HG02981 (cell line): ENCODE results near the gene HES4.
"Not testable (repeated sequence)": the region's sequence is repeated elsewhere in the genome, so short reads cannot be mapped to it uniquely, and the experiment has no call there.

ENCODE experiments used
- ATAC-seq: cut with Tn5 transposase; IDR thresholded peaks from one replicate; pipeline ENCODE4 v1.9.1; 2021; ENCODE audit warnings: mild to moderate bottlenecking, moderate library complexity; ENCODE audit not compliant: unreplicated experiment

The HES4 gene

DNA sequence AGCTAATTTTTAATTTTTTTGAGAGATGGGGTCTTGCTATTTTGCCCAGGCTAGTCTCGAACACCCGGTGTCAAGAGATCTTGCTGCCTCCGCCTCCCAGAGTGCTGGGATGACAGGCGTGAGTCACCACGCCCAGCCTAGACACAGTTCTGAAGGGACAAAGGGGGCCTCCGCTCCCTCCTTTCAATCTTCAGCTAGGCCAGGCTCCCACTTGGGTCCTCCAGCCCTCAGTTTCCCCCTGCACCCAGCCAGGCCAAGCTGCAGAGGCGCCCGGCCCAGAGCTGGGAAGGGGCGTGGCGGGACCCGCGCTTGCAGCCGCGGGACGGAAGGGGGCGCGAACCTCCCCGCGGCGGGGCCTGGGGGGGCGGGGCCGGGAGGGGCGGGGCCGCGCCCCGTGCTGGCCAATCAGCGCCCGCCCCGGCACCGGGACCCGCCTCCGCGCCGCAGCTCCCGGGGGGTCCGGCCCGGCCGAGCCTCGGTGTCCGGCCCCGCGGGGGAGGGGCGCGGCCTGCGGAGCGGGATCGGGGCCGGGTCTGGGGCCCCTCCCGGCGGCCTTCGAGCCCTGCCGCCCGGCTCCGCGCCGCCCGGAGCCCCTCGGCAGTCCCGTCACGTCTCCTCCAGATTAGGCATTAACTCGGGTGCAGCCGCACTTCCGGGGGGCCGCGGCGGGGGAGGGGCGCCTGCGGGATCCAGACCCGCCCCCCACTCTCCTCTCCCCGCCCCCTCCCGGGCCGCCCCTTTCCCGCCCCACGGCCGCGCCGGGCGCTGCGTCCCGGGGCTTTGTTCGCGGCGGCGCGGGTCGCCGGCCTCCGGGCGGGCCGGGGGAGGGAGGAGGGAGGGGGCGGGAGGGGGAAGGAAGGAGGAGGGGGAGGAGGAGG, 19.5 kb upstream of the HES4 start:
- peak; percentile 48 for ATAC-seq

DNA sequence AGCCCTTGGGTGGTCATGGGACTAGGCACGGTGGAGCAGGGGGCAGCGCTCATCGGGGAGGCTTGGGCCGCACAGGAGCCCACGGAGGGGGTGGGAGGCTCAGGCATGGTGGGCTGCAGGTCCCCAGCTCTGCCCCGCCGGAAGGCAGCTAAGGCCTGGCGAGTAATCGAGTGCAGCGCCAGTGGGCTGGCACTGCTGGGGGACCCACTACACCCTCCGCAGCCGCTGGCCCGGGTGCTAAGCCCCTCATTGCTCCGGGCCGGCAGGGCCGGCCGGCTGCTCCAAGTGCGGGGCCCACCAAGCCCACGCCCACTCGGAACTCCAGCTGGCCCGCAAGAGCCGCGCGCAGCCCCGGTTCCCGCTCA, 18.4 kb upstream of the HES4 start:
- not testable (repeated sequence) for ATAC-seq

DNA sequence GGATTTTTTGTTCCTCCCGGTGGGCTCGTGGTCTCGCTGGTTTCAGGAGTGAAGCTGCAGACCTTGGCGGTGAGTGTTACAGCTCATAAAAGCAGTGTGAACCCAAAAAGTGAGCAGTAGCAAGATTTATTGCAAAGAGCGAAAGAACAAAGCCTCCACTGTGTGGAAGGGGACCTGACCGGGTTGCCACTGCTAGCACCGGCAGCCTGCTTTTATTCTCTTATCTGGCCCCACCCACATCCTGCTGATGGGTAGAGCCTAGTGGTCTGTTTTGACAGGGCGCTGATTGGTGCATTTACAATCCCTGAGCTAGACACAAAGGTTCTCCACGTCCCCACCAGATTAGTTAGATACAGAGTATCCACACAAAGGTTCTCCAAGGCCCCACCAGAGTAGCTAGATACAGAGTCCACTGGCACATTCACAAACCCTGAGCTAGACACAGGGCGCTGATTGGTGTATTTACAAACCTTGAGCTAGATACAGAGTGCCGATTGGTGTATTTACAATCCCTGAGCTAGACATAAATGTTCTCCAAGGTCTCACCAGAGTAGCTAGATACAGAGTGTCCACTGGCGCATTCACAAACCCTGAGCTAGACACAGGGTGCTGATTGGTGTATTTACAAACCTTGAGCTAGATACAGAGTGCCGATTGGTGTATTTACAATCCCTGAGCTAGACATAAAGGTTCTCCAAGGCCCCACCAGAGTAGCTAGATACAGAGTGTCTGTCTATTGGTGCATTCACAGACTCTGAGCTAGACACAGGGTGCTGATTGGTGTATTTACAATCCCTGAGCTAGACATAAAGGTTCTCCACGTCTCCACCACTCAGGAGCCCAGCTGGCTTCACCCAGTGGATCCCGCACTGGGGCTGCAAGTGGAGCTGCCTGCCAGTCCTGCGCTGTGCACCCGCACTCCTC, 17.8 kb upstream of the HES4 start:
- not testable (repeated sequence) for ATAC-seq

DNA sequence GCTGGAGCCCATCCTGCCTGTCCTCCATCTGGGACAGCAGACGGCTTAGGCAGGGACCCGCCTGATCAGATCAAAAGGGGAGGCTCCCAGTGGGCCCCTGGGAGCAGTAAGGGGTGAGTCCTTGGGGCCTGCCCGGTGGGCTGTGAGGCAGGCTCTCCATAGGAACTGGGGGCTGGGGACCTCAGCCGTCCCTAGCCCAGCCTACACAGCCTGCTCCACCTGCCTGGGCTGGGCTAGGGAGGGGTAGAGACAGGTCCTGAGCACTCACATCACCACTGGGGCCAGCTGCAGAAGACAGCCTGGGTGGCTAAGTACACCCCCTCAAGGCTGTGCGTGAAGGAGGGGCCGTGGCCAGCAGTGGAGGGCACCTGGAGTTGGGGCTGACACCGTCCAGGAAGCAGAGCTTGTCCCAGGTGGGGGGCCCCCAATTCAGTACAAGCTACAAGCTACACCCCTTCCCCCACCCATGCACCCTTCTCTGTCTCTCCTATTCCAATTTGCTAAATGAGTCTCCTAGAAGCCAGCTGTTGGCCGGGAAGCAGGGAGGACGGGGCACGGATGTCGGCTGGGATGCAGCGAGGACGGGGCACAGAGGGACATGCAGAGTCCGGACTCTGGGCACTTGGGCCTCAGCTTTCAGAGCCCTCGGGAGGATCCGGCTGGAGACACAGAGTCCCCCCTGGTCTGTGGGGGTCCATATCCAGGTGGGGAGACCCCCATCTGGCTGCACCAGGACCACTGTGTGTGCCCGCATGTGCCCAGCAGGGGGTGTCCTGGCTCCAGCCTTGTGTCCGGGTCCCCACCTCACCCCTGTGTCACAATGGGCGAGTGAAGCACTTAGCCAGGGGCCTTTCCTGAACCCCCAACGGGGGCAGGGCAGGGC, 15.1 kb upstream of the HES4 start:
- no peak for ATAC-seq

DNA sequence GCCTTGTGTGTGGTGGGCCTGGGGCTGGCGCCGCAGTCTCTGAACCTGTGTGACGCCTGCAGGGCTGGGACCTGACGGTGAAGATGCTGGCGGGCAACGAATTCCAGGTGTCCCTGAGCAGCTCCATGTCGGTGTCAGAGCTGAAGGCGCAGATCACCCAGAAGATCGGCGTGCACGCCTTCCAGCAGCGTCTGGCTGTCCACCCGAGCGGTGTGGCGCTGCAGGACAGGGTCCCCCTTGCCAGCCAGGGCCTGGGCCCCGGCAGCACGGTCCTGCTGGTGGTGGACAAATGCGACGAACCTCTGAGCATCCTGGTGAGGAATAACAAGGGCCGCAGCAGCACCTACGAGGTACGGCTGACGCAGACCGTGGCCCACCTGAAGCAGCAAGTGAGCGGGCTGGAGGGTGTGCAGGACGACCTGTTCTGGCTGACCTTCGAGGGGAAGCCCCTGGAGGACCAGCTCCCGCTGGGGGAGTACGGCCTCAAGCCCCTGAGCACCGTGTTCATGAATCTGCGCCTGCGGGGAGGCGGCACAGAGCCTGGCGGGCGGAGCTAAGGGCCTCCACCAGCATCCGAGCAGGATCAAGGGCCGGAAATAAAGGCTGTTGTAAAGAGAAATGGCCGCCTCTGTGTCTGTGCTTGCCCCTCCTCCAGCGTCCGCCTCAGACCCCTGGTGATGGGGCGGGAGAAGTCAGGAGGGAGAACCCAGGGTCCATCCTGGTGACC, 14.2 kb upstream of the HES4 start:
- no peak for ATAC-seq

DNA sequence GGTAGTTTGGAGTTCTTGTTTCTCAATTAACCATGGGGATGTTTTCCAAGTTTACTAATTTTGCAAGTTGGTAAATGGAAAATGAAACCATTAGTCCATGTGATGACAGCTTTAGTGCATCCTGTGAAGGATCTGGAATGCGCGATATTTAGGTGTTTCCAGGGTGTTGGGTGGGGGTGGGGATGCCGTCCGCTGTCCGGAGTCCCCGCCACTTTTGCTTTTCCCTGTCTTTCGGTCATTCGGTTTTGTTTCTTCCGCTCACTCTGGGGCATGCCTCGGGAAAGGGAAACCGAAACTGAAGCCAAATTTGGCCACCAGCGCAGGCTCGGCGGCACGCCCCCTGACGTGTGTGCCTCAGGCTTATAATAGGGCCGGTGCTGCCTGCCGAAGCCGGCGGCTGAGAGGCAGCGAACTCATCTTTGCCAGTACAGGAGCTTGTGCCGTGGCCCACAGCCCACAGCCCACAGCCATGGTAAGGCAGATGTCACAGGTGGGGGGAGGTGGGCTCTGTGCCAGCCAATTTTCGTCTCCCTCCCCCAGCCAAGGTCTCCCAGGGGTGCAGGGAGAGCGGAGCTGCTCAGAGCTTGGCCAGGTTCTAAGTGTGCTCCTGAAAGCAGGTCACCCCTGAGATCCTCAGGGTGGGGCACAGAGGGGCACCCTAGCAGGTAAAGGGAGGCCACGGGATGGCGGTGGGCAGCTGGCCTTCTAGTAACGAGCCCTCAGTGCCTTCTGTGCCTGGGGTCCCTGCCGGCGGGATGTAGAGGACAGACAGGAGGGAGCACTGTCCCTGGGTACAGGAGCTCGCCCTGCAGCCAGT, 13.4 kb upstream of the HES4 start, which contains the start of gene ISG15:
Gene ISG15, plus strand, starts transcription at position 393 of the 817 bp plus-strand sequence. Its CDS starts 77 bp downstream, at position 470.
- ATAC-seq, result peak; percentile 80

DNA sequence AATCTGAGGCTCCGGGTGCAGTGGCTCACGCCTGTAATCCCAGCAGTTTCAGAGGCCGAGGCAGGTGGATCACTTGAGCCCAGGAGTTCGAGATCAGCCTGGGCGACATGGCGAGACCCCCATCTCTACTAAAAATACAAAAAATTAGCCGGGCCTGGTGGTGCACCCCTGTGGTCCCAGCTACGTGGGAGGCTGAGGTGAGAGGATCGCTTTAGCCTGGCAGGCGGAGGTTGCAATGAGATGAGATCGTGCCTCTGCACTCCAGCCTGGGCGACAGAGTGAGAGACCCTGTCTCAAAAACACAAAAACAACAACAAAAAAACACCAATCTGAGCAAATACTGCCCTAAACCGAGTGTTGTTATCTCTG, 12.8 kb upstream of the HES4 start:
- not testable (repeated sequence) for ATAC-seq

DNA sequence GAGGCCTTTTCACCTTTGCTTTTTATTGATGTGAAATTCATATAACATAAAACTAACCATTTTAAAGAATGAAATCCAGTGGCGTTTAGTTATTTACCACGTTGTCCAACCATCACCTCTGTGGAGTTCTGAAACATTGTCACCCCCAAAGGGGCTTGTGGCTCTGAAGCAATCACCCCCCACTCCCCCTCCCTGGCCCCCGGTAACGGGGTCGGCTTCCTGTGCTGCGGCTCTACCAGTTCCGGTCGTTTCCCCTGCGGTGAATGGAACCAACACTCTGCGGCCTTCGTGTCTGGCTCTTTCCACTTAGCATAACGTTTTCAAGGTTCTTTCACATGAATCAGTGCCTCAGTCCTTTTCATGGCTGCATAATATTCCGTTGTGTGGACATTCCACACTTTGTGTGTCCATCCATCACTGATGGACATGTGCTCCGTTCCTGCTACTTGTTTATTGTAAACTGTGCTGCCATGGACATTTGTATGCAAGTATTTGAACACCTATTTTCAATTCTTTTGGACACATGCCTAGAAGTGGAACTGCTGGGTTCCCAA, 11.6 kb upstream of the HES4 start:
- ATAC-seq, result no peak

DNA sequence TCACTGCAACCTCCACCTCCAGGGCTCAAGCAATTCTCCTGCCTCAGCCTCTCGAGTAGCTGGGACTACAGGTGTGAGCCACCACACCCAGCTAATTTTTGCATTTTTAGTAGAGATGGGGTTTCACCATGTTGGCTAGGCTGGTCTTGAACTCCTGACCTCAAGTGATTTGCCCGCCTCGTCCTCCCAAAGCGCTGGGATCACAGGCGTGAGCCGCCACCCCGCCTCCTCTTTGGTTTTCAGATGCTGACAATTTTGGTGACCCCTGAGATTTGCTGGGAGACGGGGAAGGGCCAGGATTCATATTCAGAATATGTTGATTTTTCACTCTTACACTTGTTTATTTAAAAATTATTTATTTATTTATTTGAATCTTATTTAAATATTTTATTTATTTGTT, 10.2 kb upstream of the HES4 start:
- not testable (repeated sequence) for ATAC-seq

DNA sequence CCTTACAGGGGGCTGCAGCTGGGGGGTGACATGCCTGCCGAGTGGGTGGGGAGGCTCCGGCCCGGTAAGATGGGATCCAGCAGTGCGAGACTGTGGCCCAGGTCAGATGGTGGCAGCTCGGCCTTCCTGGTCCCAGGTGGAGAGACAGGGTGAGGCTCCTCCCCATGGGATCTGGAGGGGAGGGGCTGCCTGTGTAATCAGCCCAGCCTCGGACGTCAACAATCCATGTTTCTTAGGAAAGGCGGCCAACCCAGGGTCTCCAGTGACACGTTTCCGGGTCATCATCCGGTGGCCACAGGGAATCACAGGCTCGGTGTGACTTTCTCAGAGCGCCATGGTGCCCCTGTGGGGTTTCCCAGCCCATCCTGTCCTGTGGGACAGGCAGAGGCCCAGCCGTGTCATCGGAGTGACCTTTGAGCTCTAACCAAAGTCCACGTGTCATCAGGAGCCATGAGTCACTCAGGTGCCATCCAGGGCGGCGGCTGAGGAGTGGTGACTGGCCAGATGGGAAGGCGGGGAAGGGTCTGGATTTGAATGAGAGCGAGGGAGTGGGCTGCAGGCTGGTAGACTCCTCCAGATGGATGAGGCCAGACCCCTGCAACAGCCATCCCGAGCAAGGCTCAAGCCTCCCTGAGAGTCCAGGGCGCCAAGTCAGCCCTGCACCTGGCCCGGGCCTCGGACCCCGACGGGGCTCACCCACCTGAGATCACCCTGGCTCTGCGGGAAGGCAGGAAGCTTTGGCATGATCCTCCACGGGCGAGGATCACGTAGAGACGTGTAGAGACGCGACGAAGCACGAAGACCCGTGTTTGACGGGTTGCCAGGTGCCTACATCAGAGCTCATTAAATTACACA, 6.6 kb upstream of the HES4 start:
- no peak for ATAC-seq

DNA sequence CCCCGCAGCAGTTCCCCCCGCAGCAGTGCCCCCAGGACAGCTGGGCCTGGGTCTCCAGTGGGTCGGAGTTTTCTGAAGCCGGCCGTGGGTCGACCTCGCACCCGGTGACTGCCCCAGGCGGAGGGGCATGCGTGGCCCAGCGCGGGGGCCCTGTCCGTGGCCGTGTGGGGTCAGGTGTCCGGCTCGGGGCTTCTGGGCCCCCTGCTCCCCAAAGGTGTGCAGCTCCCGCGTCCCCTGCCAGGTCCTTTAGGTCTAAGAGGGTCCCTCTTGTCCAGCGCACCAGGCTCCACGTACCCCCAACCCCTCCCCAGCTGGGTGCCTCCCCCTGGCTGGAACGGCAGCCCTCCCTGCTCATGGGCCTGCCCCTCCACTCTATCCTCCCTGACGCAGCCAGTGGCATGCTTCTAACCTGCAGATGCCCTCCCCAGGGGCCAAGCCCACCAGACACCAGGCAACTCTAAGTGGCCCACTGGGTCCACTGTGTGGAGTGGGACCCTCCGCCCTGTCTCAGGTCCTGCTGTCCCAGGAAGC, 5.9 kb upstream of the HES4 start:
- ATAC-seq, result no peak

DNA sequence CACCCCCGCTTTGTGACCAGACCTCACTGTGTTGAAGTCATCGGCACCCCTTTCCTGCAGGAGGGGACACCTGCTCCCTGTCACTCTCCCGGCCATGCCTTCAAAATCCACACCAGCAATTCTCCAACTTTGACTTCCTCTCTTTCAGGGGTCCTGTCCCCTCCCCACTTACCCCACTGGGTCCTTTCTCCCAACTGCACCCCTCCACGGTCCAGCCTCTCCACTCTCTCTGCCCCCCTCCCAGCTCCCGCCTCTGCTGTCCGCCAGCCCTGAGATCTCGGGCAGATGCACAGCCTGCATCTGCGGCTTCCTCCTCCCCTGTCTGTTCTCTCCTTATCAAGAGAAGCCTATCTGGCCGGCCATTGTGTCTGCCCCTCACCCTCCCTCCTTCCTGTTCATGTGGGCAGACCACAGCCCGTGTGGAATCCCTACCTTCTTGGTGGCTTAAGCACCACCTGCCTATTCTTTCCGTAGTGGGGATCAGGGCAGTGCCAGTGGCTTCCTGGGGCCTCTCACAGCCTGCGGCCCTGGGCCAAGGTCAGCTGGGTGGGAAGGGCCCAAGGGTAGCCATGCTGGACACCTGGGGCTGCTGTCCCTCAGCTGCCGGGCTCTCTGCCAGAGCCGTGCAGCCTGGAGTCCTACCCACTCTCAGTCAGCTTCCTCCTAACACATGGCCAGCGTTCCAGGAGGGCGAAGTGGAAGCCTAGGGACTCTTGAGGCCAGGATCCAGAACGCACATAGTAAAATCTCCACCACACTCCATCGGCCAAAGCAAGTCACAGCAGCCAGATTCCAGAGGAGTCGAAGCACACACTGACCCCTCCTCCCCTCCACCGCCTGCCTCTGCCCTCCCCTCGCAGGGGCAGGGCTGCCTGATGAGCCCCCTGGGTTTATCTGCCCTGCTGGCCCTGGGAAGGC, 5.1 kb upstream of the HES4 start:
- ATAC-seq, result no peak

DNA sequence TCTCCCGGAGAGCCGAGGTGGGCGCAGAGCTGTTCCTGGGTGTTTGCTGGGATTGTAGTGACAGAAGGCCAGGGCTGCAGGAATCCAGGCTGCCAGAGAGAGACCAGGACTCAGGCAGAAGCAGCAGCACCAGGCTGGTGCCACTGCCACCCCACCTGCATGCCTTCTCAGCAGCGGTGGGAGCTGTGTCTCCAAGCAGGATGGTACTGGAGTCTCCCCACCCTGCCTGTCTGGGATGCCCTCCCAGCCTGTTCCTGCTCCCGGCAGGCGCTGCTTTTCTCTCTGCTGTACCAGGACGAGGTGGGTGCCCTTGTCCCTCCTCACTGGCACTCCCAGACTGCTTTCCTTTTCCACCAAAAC, 4.5 kb upstream of the HES4 start:
- ATAC-seq, result no peak

DNA sequence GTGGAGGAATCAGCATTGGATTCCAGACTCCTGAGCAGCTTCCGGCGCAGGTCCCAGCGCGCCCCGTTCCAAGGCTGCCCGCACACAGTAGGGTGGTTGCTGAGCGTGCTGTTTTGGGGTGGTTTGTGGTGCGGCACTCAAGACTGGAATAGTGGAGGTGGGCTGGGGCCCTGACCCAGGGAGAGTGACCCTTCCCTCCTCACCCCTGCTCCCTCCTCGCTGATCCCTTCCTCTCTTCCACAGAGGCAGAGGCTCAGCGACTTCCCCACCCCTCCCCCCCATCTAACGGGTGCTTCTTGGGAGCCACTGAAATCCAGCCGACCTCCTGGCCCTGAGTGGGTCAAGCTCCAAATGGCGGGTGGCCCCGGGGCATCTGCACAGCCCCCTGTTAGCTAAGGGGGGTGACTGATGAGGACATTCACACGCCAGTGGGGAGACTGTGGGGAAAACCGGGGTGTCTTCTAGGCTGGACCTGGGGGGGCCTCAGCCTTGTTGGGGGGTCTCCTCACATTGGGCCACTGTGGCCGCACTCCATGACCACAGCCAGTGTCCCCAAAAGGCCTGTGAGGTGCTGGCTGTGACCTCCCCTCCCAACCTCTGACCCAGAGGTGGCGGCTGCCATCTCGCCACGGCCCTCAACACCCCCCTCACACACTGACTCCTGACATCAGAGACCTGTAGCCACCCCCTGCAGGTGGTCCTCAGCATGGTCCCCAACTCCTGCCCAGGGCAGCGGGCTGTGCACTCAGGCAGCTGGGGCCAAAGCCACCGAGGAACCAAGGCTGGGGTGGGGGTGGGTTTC, 3.9 kb upstream of the HES4 start:
- no peak for ATAC-seq

DNA sequence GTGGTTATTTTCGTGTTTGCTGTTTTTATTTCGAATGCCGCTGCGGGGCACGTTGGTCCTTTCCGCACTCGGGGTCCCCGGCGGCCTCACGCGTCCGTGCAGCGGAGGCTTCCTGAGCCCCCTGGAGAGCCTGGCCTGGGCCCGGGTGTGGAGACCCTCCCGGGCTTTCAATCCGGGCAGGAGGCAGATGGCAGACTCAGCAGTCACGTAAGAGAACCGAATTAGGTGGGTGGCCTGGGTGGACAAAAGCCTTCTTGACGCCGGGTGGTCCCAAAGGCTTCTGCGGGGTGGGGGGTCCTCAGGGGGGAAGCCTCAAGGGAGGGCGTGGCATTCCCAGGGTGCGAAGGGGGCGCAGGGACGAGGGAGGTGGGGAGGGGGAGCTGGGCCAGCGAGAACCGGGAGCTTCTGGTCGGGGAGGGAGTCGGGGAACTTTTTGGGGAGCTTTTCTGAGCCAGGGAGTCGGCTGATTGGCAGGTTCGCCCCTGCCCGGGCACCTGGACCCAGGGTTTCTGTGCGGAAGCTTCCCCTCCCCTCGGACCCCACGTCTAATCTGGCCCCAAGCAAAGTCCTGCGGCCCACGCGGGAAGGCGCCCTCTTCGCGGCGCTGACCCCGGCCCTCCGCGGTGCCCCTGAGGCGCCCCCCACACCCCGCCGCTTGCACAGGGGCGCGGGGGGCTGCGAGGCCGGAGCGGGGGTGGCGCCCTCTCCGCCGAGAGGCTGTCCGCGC, 1.3 kb upstream of the HES4 start:
- no peak for ATAC-seq
